ENCODE results near the gene SOX5.
"Not testable (repeated sequence)": the region's sequence is repeated elsewhere in the genome, so short reads cannot be mapped to it uniquely, and the experiment has no call there.

Gene SOX5

GRCh38 chr12:23760495-23760894 lies 189.0 kb downstream of the SOX5 start:
- in situ Hi-C loops (cut with HindIII; ENCODE audit: low sequenced_read_pairs), result no loop called here

GRCh38 chr12:23758608-23759007 lies 190.9 kb downstream of the SOX5 start:
- in situ Hi-C loops (cut with HindIII; ENCODE audit: low sequenced_read_pairs), result no loop called here

GRCh38 chr12:23757541-23757962 lies 191.9 kb downstream of the SOX5 start:
- in situ Hi-C loops (cut with HindIII; ENCODE audit: low sequenced_read_pairs), result no loop called here

GRCh38 chr12:23756416-23756815 lies 193.1 kb downstream of the SOX5 start:
- in situ Hi-C loops (cut with HindIII; ENCODE audit: low sequenced_read_pairs), result no loop called here

- in situ Hi-C loops (cut with HindIII; ENCODE audit: low sequenced_read_pairs), result no loop called here
Observed at GRCh38 chr12:23753628-23754365, 195.7 kb downstream of the SOX5 start.

- in situ Hi-C loops (cut with HindIII; ENCODE audit: low sequenced_read_pairs), result no loop called here
Observed at GRCh38 chr12:23752245-23752644, 197.2 kb downstream of the SOX5 start.

- in situ Hi-C loops (cut with HindIII; ENCODE audit: low sequenced_read_pairs), result no loop called here
Observed at GRCh38 chr12:23751641-23752040, 197.8 kb downstream of the SOX5 start.

- in situ Hi-C loops (cut with HindIII; ENCODE audit: low sequenced_read_pairs), result no loop called here
Observed at GRCh38 chr12:23750923-23751322, 198.5 kb downstream of the SOX5 start.

GRCh38 chr12:23744696-23745095 lies 204.8 kb downstream of the SOX5 start:
- in situ Hi-C loops (cut with HindIII; ENCODE audit: low sequenced_read_pairs), result no loop called here

- in situ Hi-C loops (cut with HindIII; ENCODE audit: low sequenced_read_pairs), result no loop called here
Observed at GRCh38 chr12:23742574-23742973, 206.9 kb downstream of the SOX5 start.

GRCh38 chr12:23731493-23731892 lies 218.0 kb downstream of the SOX5 start:
- in situ Hi-C loops (cut with HindIII; ENCODE audit: low sequenced_read_pairs), result no loop called here

GRCh38 chr12:23731035-23731434 lies 218.4 kb downstream of the SOX5 start:
- in situ Hi-C loops (cut with HindIII; ENCODE audit: low sequenced_read_pairs), result no loop called here

- in situ Hi-C loops (cut with HindIII; ENCODE audit: low sequenced_read_pairs), result no loop called here
Observed at GRCh38 chr12:23729359-23729758, 220.1 kb downstream of the SOX5 start.

GRCh38 chr12:23726646-23727045 lies 222.8 kb downstream of the SOX5 start:
- in situ Hi-C loops (cut with HindIII; ENCODE audit: low sequenced_read_pairs), result no loop called here

GRCh38 chr12:23722655-23723054 lies 226.8 kb downstream of the SOX5 start:
- in situ Hi-C loops (cut with HindIII; ENCODE audit: low sequenced_read_pairs), result no loop called here

GRCh38 chr12:23721268-23721667 lies 228.2 kb downstream of the SOX5 start:
- in situ Hi-C loops (cut with HindIII; ENCODE audit: low sequenced_read_pairs), result no loop called here

GRCh38 chr12:23719493-23719892 lies 230.0 kb downstream of the SOX5 start:
- in situ Hi-C loops (cut with HindIII; ENCODE audit: low sequenced_read_pairs), result no loop called here

- in situ Hi-C loops (cut with HindIII; ENCODE audit: low sequenced_read_pairs), result not testable (repeated sequence)
Observed at GRCh38 chr12:23710361-23710760, 239.1 kb downstream of the SOX5 start.

- in situ Hi-C loops (cut with HindIII; ENCODE audit: low sequenced_read_pairs), result no loop called here
Observed at GRCh38 chr12:23708185-23708837, 241.2 kb downstream of the SOX5 start.

- in situ Hi-C loops (cut with HindIII; ENCODE audit: low sequenced_read_pairs), result no loop called here
Observed at GRCh38 chr12:23707270-23707669, 242.2 kb downstream of the SOX5 start.

GRCh38 chr12:23704992-23705943 lies 244.2 kb downstream of the SOX5 start:
- in situ Hi-C loops (cut with HindIII; ENCODE audit: low sequenced_read_pairs), result no loop called here
